Loucy (cell line): ENCODE data around the gene FAM168A.

Experiments used
- H2AFZ ChIP-seq: fragments of 200-600 bp; sonication (generic); 2 replicates; pipeline ENCODE4 v1.6.0; 2016; ENCODE audit warnings: antibody characterized with exemption, mild to moderate bottlenecking, low read length, moderate library complexity
- H3F3A ChIP-seq: fragments of 200-600 bp; 2 replicates; pipeline ENCODE4 v1.6.0; 2016; ENCODE audit warnings: antibody characterized with exemption, low read depth, mild to moderate bottlenecking
- H3K27me3 ChIP-seq: fragments of 200-600 bp; sonication (generic); 2 replicates; pipeline ENCODE4 v1.6.1; 2014; ENCODE audit warnings: low read length, mild to moderate bottlenecking; ENCODE audit not compliant: insufficient read depth, poor library complexity, severe bottlenecking
- H3K36me3 ChIP-seq: fragments of 200-600 bp; sonication (generic); 2 replicates; pipeline ENCODE4 v1.6.1; 2016; ENCODE audit warnings: low read length; ENCODE audit not compliant: insufficient read depth
- H3K4me1 ChIP-seq: fragments of 200-600 bp; sonication (generic); 2 replicates; pipeline ENCODE4 v1.5.1; 2014; ENCODE audit warnings: low read length, mild to moderate bottlenecking; ENCODE audit not compliant: insufficient read depth, poor library complexity, severe bottlenecking
- H3K4me2 ChIP-seq: fragments of 200-600 bp; sonication (generic); 2 replicates; pipeline ENCODE4 v1.6.0; 2014; ENCODE audit warnings: antibody characterized with exemption, low read length, low read depth, mild to moderate bottlenecking; ENCODE audit not compliant: poor library complexity, severe bottlenecking
- H3K4me3 ChIP-seq: fragments of 200-600 bp; sonication (generic); 2 replicates; pipeline ENCODE4 v1.5.1; 2014; ENCODE audit warnings: low read length, mild to moderate bottlenecking, mixed read lengths; ENCODE audit not compliant: poor library complexity, severe bottlenecking
- H3K79me2 ChIP-seq: fragments of 200-600 bp; sonication (generic); 2 replicates; pipeline ENCODE4 v1.6.1; 2014; ENCODE audit warnings: low read length; ENCODE audit not compliant: insufficient read depth
- H3K9ac ChIP-seq: fragments of 200-600 bp; sonication (generic); 2 replicates; pipeline ENCODE4 v1.6.0; 2014; ENCODE audit warnings: mild to moderate bottlenecking, low read depth, low read length, moderate library complexity; ENCODE audit not compliant: poor library complexity, severe bottlenecking
- H3K9me2 ChIP-seq: fragments of 200-600 bp; sonication (generic); replicated peaks from 2 replicates; pipeline ENCODE4 v1.6.1; 2016; ENCODE audit warnings: low read depth, low read length, mixed read lengths
- H3K9me3 ChIP-seq: fragments of 200-600 bp; sonication (generic); 2 replicates; pipeline ENCODE4 v1.6.1; 2014; ENCODE audit warnings: mild to moderate bottlenecking, antibody characterized with exemption, low read length, low read depth; ENCODE audit not compliant: insufficient read depth
- H4K20me1 ChIP-seq: fragments of 200-600 bp; sonication (generic); 2 replicates; pipeline ENCODE4 v1.6.0; 2014; ENCODE audit warnings: antibody characterized with exemption, low read length, mild to moderate bottlenecking; ENCODE audit not compliant: insufficient read depth, poor library complexity, severe bottlenecking
- CTCF ChIP-seq: fragments of 200-600 bp; sonication (generic); conservative IDR thresholded peaks from 2 replicates; pipeline ENCODE4 v1.5.1; 2014; ENCODE audit warnings: mild to moderate bottlenecking, antibody characterized with exemption, low read length
- EZH2phosphoT487 ChIP-seq: fragments of 200-600 bp; IDR thresholded peaks from 2 replicates; pipeline ENCODE4 v1.6.1; 2018; ENCODE audit warnings: antibody characterized with exemption, mild to moderate bottlenecking, moderate library complexity, borderline replicate concordance

FAM168A gene

GRCh38 chr11:73412308-73412707 is 185.6 kb downstream of the FAM168A start:
- Histone ChIP-seq H2AFZ (no peak overlapping the region), H3K79me2 (no peaks in the 10 kb centered on the region), H3K27me3 (no peaks in the 10 kb centered on the region), H3K9me3 (no peaks in the 10 kb centered on the region), H3K4me2 (no peak overlapping the region), H3K9me2 (no peaks in the 10 kb centered on the region), H3K36me3 (peaks cover 64% of the 10 kb centered on the region; the same call in 1 of the 2 replicates), H3K4me3 (no peak overlapping the region), H4K20me1 (no peaks in the 10 kb centered on the region), H3K4me1 (peaks cover 10% of the 10 kb centered on the region), H3K9ac (no peak overlapping the region), H3F3A (no peaks in the 10 kb centered on the region)
- TF ChIP-seq EZH2phosphoT487 (no peak), CTCF (no peak)

GRCh38 chr11:73411031-73411430 is 186.9 kb downstream of the FAM168A start:
- no peak overlapping the region for H2AFZ ChIP-seq

GRCh38 chr11:73410627-73411026 is 187.3 kb downstream of the FAM168A start:
- Histone ChIP-seq H2AFZ (no peak overlapping the region), H3K79me2 (no peaks in the 10 kb centered on the region), H3K9ac (no peak overlapping the region), H3K27me3 (no peaks in the 10 kb centered on the region), H3K36me3 (peaks cover 69% of the 10 kb centered on the region; the same call in 1 of the 2 replicates), H3K4me3 (no peak overlapping the region), H3K4me2 (no peak overlapping the region), H3K4me1 (peaks cover 10% of the 10 kb centered on the region), H4K20me1 (no peaks in the 10 kb centered on the region), H3K9me3 (no peaks in the 10 kb centered on the region), H3F3A (no peaks in the 10 kb centered on the region), H3K9me2 (no peaks in the 10 kb centered on the region)
- TF ChIP-seq CTCF (no peak), EZH2phosphoT487 (no peak)

More at GRCh38 chr11:73411031-73411430, 186.9 kb downstream of the FAM168A start:
- Histone ChIP-seq H3K36me3 (peaks cover 69% of the 10 kb centered on the region; the same call in 1 of the 2 replicates), H4K20me1 (no peaks in the 10 kb centered on the region), H3K9ac (no peak overlapping the region), H3K9me3 (no peaks in the 10 kb centered on the region), H3K79me2 (no peaks in the 10 kb centered on the region), H3K27me3 (no peaks in the 10 kb centered on the region), H3F3A (no peaks in the 10 kb centered on the region), H3K9me2 (no peaks in the 10 kb centered on the region), H3K4me1 (peaks cover 10% of the 10 kb centered on the region), H3K4me3 (no peak overlapping the region), H3K4me2 (no peak overlapping the region)
- TF ChIP-seq CTCF: no peak
- no peak for TF ChIP-seq EZH2phosphoT487
